T-helper 22 cell (primary cell): ENCODE data around the gene SRRM1.
"Not testable (repeated sequence)": the region's sequence is repeated elsewhere in the genome, so short reads cannot be mapped to it uniquely, and the experiment has no call there.

Experiments used
- DNase-seq: peaks from one replicate; pipeline ENCODE4 v3.0.0-alpha.2; 2020; ENCODE audit warnings: low read depth

The SRRM1 gene

GRCh38 chr1:24643363-24644099, 429 bp downstream of the SRRM1 start:
- DNase-seq, result no peak

GRCh38 chr1:24644100-24644384, 940 bp downstream of the SRRM1 start:
- DNase-seq, result no peak

GRCh38 chr1:24648919-24649318, 5.8 kb downstream of the SRRM1 start:
- no peak for DNase-seq

- no peak for DNase-seq
These were observed 9.3 kb downstream of the SRRM1 start for GRCh38 chr1:24652382-24652781.

- no peak for DNase-seq
These were observed 10.9 kb downstream of the SRRM1 start for GRCh38 chr1:24654010-24654409.

GRCh38 chr1:24656046-24656445, 12.9 kb downstream of the SRRM1 start:
- no peak for DNase-seq

GRCh38 chr1:24657781-24658180, 14.7 kb downstream of the SRRM1 start:
- no peak for DNase-seq

- DNase-seq, result no peak
These were observed 16.2 kb downstream of the SRRM1 start for GRCh38 chr1:24659166-24659904.

- no peak for DNase-seq
These were observed 17.0 kb downstream of the SRRM1 start for GRCh38 chr1:24659993-24660665.

- DNase-seq, result no peak
These were observed 21.5 kb downstream of the SRRM1 start for GRCh38 chr1:24664507-24665033.

GRCh38 chr1:24666794-24667193, 23.7 kb downstream of the SRRM1 start:
- DNase-seq, result no peak

GRCh38 chr1:24671372-24671771, 28.3 kb downstream of the SRRM1 start:
- DNase-seq, result not testable (repeated sequence)

- not testable (repeated sequence) for DNase-seq
These were observed 29.6 kb downstream of the SRRM1 start for GRCh38 chr1:24672686-24673085.

- no peak for DNase-seq
These were observed 30.2 kb downstream of the SRRM1 start for GRCh38 chr1:24673341-24673740.

- not testable (repeated sequence) for DNase-seq
These were observed 35.3 kb downstream of the SRRM1 start for GRCh38 chr1:24678421-24678820.

- no peak for DNase-seq
These were observed 36.6 kb downstream of the SRRM1 start for GRCh38 chr1:24679725-24680124.

- DNase-seq, result no peak
These were observed 40.6 kb downstream of the SRRM1 start for GRCh38 chr1:24683713-24684162.

- no peak for DNase-seq
These were observed 44.9 kb downstream of the SRRM1 start for GRCh38 chr1:24688033-24688432.

- DNase-seq, result no peak
These were observed 45.6 kb downstream of the SRRM1 start for GRCh38 chr1:24688621-24689195.

GRCh38 chr1:24691051-24691450, 47.9 kb downstream of the SRRM1 start:
- no peak for DNase-seq

GRCh38 chr1:24692351-24692980, 49.4 kb downstream of the SRRM1 start:
- no peak for DNase-seq

GRCh38 chr1:24693827-24694379, 50.8 kb downstream of the SRRM1 start:
- DNase-seq, result no peak
